Heart right ventricle (tissue), 16 donors: ENCODE results near the gene GPC5. TPM values are rescaled to one million over a fixed set of nuclear protein-coding genes. Genes with fewer than 3 reads are reported as not detected.

Experiments used
- ATAC-seq, 8 donors: fragments of 200-7000 bp; cut with Tn5 transposase; one replicate each; pipeline ENCODE4 v1.9.1; 2020; ENCODE audit warnings: mild to moderate bottlenecking in 8 of 8, moderate library complexity in 8 of 8, moderate number of reproducible peaks in 1 of 8
- DNase-seq, 2 donors: peaks; one replicate each; pipeline ENCODE4 v3.0.0-alpha.2; 2020
- H3K27ac ChIP-seq, 10 donors: fragments of 200-600 bp; sonication (generic) in 2 of 10; one replicate each; pipeline versions ENCODE4 v1.5.0 to v1.8.0; 2020 to 2022; ENCODE audit warnings: mild to moderate bottlenecking in 3 of 10
- H3K27me3 ChIP-seq, 7 donors: fragments of 200-600 bp; one replicate each; pipeline ENCODE4 v1.8.0; 2021 to 2022; ENCODE audit warnings: mild to moderate bottlenecking in 2 of 7
- H3K36me3 ChIP-seq, 9 donors: fragments of 200-600 bp; sonication (generic) in 1 of 9; one replicate each; pipeline versions ENCODE4 v1.5.0 to v1.8.0; 2020 to 2022; ENCODE audit warnings: mild to moderate bottlenecking in 2 of 9
- H3K4me1 ChIP-seq, 9 donors: fragments of 200-600 bp; sonication (generic) in 1 of 9; one replicate each; pipeline versions ENCODE4 v1.5.0 to v1.8.0; 2020 to 2022; ENCODE audit warnings: mild to moderate bottlenecking in 4 of 9
- H3K4me3 ChIP-seq, 10 donors: fragments of 200-600 bp; sonication (generic) in 2 of 10; one replicate each; pipeline versions ENCODE4 v1.5.0 to v1.8.0; 2020 to 2022; ENCODE audit warnings: mild to moderate bottlenecking in 7 of 10, moderate library complexity in 2 of 10
- H3K9me3 ChIP-seq, 11 donors: fragments of 200-600 bp in 10 of 11; sonication (generic) in 2 of 11; one replicate each; pipeline versions ENCODE4 v1.5.0 to v1.8.0; 2013 to 2022; ENCODE audit warnings: mild to moderate bottlenecking in 2 of 11, control low read depth in 1 of 11, moderate library complexity in 1 of 11
- WGBS, 2 donors: extraction: QIAGEN DNeasy Blood & Tissue Kit; methylation state at CpG; one replicate each; pipeline ENCODE4 v1.1.7; 2013; ENCODE audit warnings: inconsistent platforms in 1 of 2; 5-methylcytosine and 5-hydroxymethylcytosine counted together
- intact Hi-C, 10 donors: fragments of 100-400 bp; cut with DNase I; formaldehyde crosslinking; loops; one replicate each; pipeline versions ENCODE4 v1.11.1 to v1.14.2; 2022
- polyA plus RNA-seq, 2 donors: library from polyadenylated mRNA; stranded (reverse); fragments of 200-250 nt; gene quantifications; one replicate each; pipeline ENCODE4 v1.2.3, GENCODE V29; 2013
- total RNA-seq, 10 donors: library from RNA; stranded (reverse); fragmentation: NEBNext Ultra II Directional in 3 of 10; extraction: Animal tissue kit (Norgen Biotek cat#: 25700) in 3 of 10; gene quantifications; one replicate each; pipeline versions ENCODE4 v1.2.1 to v1.2.4, GENCODE V29; 2021 to 2023
- TF ChIP-seq, protein P1 (sequence below), 9 donors: fragments of 200-600 bp; sonication (generic) in 2 of 9; IDR thresholded peaks; one replicate each; pipeline versions ENCODE4 v1.5.0 to v1.8.0; 2021 to 2022; ENCODE audit warnings: antibody characterized with exemption in 9 of 9, mild to moderate bottlenecking in 5 of 9, moderate library complexity in 1 of 9
- donor health status: Arrhythmogenic right ventricular cardiomyopathy.
- donor health status: ischemic (EF 13 %, LVEDD 7.1; RV severe dilation, severe dysfunction).
- donor health status: healthy with polysubstance abuse.
- donor health status: DM: no; HTN: yes; CAD: no.
- donor health status: DM: no; HTN: no; CAD: no.
- donor health status: ischemic (EF 25% LVEDD 6.9; RV normal size, moderate dysfunction).
- donor health status: ischemic (EF 25% LVEDD 5.7; RV mildly dilated, moderate dysfunction).
- donor health status: healthy.
- donor health status: DM: yes; HTN: yes; CAD: no.
- donor health status: Ischemic cardiomyopathy.
- donor health status: ischemic (EF 35%, LVEDD 5.7; RV mildly dilated, moderate dysfunction).
- donor health status: nonischemic (EF 11% LVEDD 7.7; RV severe dilation, severe dysfunction).
- donor health status: DM: yes; HTN: yes; CAD: no.
- donor health status: PGD.
- donor health status: ischemic (EF 29% LVEDD 5.4; RV normal size, mild dysfunction).
- donor health status: nonischemic (EF 23%, LVEDD 6.1; RV moderate dilation, normal function).

Gene GPC5
- total and polyA plus RNA-seq, 12 donors: 0.01 to 3.5 (median 0.70) TPM; not detected in 1

- Histone ChIP-seq H3K27ac (no peak overlapping the region), H3K36me3 (no peaks in the 10 kb centered on the region), H3K27me3 (no peaks in the 10 kb centered on the region), H3K4me3 (no peak overlapping the region), H3K9me3 (peaks cover 0 to 64% (median 26%) of the 10 kb centered on the region in 11 donors), H3K4me1 (no peaks in the 10 kb centered on the region)
- ATAC-seq: no peak
- TF ChIP-seq, protein P1, sequence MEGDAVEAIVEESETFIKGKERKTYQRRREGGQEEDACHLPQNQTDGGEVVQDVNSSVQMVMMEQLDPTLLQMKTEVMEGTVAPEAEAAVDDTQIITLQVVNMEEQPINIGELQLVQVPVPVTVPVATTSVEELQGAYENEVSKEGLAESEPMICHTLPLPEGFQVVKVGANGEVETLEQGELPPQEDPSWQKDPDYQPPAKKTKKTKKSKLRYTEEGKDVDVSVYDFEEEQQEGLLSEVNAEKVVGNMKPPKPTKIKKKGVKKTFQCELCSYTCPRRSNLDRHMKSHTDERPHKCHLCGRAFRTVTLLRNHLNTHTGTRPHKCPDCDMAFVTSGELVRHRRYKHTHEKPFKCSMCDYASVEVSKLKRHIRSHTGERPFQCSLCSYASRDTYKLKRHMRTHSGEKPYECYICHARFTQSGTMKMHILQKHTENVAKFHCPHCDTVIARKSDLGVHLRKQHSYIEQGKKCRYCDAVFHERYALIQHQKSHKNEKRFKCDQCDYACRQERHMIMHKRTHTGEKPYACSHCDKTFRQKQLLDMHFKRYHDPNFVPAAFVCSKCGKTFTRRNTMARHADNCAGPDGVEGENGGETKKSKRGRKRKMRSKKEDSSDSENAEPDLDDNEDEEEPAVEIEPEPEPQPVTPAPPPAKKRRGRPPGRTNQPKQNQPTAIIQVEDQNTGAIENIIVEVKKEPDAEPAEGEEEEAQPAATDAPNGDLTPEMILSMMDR (IDR thresholded peaks at IDR 0.05): no peak
- DNase-seq: no peak
- intact Hi-C loops: no loop called here
- 37 to 47% methylated on average over 1 of the region's 1 CpG for WGBS, 2 donors
These were observed 1363.3 kb downstream of the GPC5 start for GRCh38 chr13:92761710-92762109.

DNA sequence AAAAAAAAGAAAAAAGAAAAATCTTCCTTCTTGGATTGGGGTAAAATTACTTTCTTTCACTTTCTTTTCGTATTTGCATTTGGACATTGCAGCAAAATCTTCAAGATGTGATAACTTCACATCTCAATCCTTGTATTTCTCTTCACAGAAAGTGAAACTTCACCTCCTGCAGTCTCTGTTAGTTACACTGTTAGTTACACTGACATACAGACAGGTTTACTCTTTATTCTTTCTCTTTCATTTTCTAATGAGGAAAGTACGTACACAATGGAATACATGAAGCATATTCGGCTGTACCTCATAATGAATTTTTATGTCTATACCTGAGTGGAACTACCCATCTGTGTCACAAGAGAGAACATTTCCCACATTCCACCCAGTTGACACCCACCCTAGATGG, 1369.0 kb downstream of the GPC5 start:
- H3K36me3 ChIP-seq: no peaks in the 10 kb centered on the region
- intact Hi-C loops: no loop called here
- no peaks in the 10 kb centered on the region for H3K4me1 ChIP-seq
- ATAC-seq: no peak
- DNase-seq: no peak
- no peak overlapping the region for H3K4me3 ChIP-seq
- no peak overlapping the region for H3K27ac ChIP-seq
- TF ChIP-seq, protein P1 (IDR thresholded peaks at IDR 0.05): no peak
- WGBS, 2 donors: 89 to 90% methylated on average over 3 of the region's 3 CpGs
- H3K9me3 ChIP-seq: peaks cover 0 to 26% (median under 1%) of the 10 kb centered on the region in 11 donors
- no peaks in the 10 kb centered on the region for H3K27me3 ChIP-seq

DNA sequence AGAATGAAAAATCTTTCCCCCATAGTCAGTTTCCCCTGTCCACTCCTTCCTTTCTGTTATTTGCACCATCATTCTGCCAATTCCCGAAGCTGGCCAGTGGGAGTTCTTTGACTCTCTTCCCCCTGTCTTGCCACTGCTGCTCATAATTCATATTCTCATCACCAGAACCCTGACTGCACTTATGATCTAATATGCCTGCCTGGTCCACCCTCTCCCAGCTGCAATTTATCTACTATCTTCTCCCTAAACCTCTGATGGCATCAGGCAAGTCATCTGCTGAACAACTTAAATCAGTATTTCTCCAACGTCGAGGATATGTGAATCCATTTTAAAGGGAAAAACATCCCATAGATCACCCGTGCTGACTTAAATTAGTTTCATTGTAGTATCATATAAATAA, 1370.2 kb downstream of the GPC5 start:
- intact Hi-C loops: no loop called here
- 74 to 78% methylated on average over 4 of the region's 4 CpGs for WGBS, 2 donors
- Histone ChIP-seq H3K36me3 (no peaks in the 10 kb centered on the region), H3K4me1 (no peaks in the 10 kb centered on the region), H3K27me3 (no peaks in the 10 kb centered on the region), H3K27ac (no peak overlapping the region), H3K4me3 (no peak overlapping the region), H3K9me3 (peaks cover 0 to 16% (median 0%) of the 10 kb centered on the region in 11 donors)
- DNase-seq (no peak), ATAC-seq (no peak)
- TF ChIP-seq, protein P1 (IDR thresholded peaks at IDR 0.05): no peak

- Histone ChIP-seq H3K4me1 (no peaks in the 10 kb centered on the region), H3K27me3 (no peaks in the 10 kb centered on the region), H3K4me3 (no peak overlapping the region), H3K9me3 (peaks cover 0 to 12% (median 0%) of the 10 kb centered on the region in 11 donors), H3K36me3 (no peaks in the 10 kb centered on the region), H3K27ac (no peak overlapping the region)
- no peak for ATAC-seq
- intact Hi-C loops: no loop called here
- DNase-seq: no peak
- TF ChIP-seq, protein P1 (IDR thresholded peaks at IDR 0.05): no peak
- 84 to 90% methylated on average over 1 of the region's 1 CpG for WGBS, 2 donors
These were observed 1370.6 kb downstream of the GPC5 start for GRCh38 chr13:92769046-92769445.
